ENCODE data around the gene CDC40. TPM values are rescaled to one million over a fixed set of nuclear protein-coding genes. Genes with fewer than 3 reads are reported as not detected.

The CDC40 gene
- total and polyA plus RNA-seq, 10 of the 15 experiments (the other 5 are each of a cell fraction or from before 2014, with no cell fraction given), result 20.1 to 35.5 (median 26.1) TPM

DNA sequence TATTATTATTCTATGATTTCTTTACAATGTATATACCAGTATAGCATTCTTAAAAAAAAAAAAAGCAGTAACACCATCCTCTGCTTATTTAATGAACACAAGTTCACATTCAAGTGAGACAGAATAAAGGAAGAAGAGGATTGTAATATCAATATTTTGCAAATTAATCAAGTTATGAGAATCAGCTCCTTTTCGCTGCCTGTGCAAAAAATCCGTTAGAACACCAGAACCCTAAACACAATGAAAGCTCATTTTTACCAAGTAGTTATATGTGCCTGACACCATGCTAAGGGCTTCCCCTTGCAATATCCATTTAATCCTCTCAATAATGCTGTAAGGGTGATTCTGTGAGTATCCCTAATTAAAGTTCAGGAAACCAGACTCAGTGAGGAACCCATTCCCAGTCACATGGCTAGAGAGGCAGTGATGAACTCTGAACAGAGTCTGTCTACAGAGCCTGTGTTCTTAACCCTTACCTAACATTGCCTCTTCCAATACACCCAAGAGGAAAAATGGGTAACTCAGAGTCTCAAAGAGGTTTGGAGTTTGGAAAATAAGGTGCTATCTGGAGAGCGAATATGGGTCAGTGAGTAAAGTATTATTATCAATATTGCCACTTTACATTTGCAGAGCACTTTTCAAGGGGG lies 66.8 kb downstream of the CDC40 start:
- ATAC-seq, result no peak
- POLR2A ChIA-PET, result interaction anchor here (0.6 kb wide), 1 partner anchor 49 kb away, joined by 3 read pairs; no protein-coding TSS in a partner anchor
- no peak for DNase-seq (ENCODE audit: low read depth, low spot score)
- TF ChIP-seq, protein P1, sequence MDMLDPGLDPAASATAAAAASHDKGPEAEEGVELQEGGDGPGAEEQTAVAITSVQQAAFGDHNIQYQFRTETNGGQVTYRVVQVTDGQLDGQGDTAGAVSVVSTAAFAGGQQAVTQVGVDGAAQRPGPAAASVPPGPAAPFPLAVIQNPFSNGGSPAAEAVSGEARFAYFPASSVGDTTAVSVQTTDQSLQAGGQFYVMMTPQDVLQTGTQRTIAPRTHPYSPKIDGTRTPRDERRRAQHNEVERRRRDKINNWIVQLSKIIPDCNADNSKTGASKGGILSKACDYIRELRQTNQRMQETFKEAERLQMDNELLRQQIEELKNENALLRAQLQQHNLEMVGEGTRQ (IDR thresholded peaks at IDR 0.05; ENCODE audit: borderline replicate concordance, low read depth, low read length), result no peak
- TF ChIP-seq, protein P2, sequence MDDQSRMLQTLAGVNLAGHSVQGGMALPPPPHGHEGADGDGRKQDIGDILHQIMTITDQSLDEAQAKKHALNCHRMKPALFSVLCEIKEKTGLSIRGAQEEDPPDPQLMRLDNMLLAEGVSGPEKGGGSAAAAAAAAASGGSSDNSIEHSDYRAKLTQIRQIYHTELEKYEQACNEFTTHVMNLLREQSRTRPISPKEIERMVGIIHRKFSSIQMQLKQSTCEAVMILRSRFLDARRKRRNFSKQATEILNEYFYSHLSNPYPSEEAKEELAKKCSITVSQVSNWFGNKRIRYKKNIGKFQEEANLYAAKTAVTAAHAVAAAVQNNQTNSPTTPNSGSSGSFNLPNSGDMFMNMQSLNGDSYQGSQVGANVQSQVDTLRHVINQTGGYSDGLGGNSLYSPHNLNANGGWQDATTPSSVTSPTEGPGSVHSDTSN (IDR thresholded peaks at IDR 0.05; ENCODE audit: insufficient replicate concordance, low read depth, low read length), result no peak
- TF ChIP-seq, protein P3, sequence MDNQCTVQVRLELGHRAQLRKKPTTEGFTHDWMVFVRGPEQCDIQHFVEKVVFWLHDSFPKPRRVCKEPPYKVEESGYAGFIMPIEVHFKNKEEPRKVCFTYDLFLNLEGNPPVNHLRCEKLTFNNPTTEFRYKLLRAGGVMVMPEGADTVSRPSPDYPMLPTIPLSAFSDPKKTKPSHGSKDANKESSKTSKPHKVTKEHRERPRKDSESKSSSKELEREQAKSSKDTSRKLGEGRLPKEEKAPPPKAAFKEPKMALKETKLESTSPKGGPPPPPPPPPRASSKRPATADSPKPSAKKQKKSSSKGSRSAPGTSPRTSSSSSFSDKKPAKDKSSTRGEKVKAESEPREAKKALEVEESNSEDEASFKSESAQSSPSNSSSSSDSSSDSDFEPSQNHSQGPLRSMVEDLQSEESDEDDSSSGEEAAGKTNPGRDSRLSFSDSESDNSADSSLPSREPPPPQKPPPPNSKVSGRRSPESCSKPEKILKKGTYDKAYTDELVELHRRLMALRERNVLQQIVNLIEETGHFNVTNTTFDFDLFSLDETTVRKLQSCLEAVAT (IDR thresholded peaks at IDR 0.05), result no peak
- no peak for TF ChIP-seq MTA3 (IDR thresholded peaks at IDR 0.05; ENCODE audit: borderline replicate concordance, low read length)
- TF ChIP-seq RCOR1 (conservative IDR thresholded peaks at IDR 0.05; ENCODE audit: low read depth, low read length), result no peak
- Histone ChIP-seq H3K79me2 (ENCODE audit: control insufficient read depth, insufficient read depth, low read length) (no peaks in the 10 kb centered on the region), H3K9me3 (replicated peaks; ENCODE audit: control insufficient read depth, insufficient read depth, low read length) (no peaks in the 10 kb centered on the region), H4K20me1 (ENCODE audit: control insufficient read depth, insufficient read depth) (no peaks in the 10 kb centered on the region), H3K4me1 (ENCODE audit: control insufficient read depth, insufficient read depth, low read length) (no peaks in the 10 kb centered on the region), H2AFZ (ENCODE audit: control insufficient read depth, low read depth, low read length) (no peak overlapping the region), H3K27me3 (replicated peaks in 1 of 2; ENCODE audit: control insufficient read depth in 2 of 2, insufficient read depth in 2 of 2, low read length in 1 of 2) (no peaks in the 10 kb centered on the region), H3K9ac (ENCODE audit: control insufficient read depth, insufficient read depth, low read length) (no peak overlapping the region), H3K36me3 (ENCODE audit: control insufficient read depth in 2 of 2, insufficient read depth in 2 of 2, low read length in 1 of 2) (no peaks in the 10 kb centered on the region), H3K27ac (ENCODE audit: control insufficient read depth, insufficient read depth) (no peak overlapping the region), H3K4me3 (no peak overlapping the region), H3K4me2 (ENCODE audit: control insufficient read depth, insufficient read depth) (no peak overlapping the region)
- RAD21 ChIA-PET (ENCODE audit: unreplicated experiment), result no interaction called here
- BruUV-seq (replicated peaks), result no TSS peak
- CTCF ChIA-PET, result no interaction called here
- in situ Hi-C loops (cut with MboI) (no loop called here), intact Hi-C loops (cut with micrococcal nuclease; ENCODE audit: unreplicated experiment) (no loop called here)
- FAIRE-seq, result no peak
- WGBS (ENCODE audit: insufficient coverage, insufficient replicate concordance, low lambda C conversion rate, missing lambda C conversion rate), result 96% methylated on average over 3 of the region's 3 CpGs
- SMC1A ChIA-PET (ENCODE audit: uncharacterized antibody, unreplicated experiment), result no interaction called here
